HG02678 (cell line): Measurements from ENCODE around the gene PRAMEF18.
"Not testable (repeated sequence)": the region's sequence is repeated elsewhere in the genome, so short reads cannot be mapped to it uniquely, and the experiment has no call there.

Source experiments
- ATAC-seq: cut with Tn5 transposase; IDR thresholded peaks from one replicate; pipeline ENCODE4 v1.9.1; 2021; ENCODE audit warnings: mild to moderate bottlenecking, moderate library complexity; ENCODE audit not compliant: unreplicated experiment

Gene PRAMEF18

GRCh38 chr1:13208712-13209111 lies 17.2 kb downstream of the PRAMEF18 start:
- not testable (repeated sequence) for ATAC-seq

GRCh38 chr1:13201309-13201708 lies 24.6 kb downstream of the PRAMEF18 start, which contains the start of gene PRAMEF13:
Gene PRAMEF13 (minus strand): TSS chr1:13201409. CDS start chr1:13199589, 1,820 bp downstream.
- ATAC-seq = not testable (repeated sequence)
